Activated CD4-positive, alpha-beta T cell treated with anti-CD3 and anti-CD28 coated beads, Interleukin-2, Interleukin-4, amounts not matched to agents 100 ng/mL and 50 ng/mL, durations not matched to agents 16 hours and 8 hours (primary cell): ENCODE measurements around the gene HOXB7.

ENCODE experiments used
- DNase-seq: peaks from one replicate; pipeline ENCODE4 v3.0.0-alpha.2; 2020; ENCODE audit warnings: low spot score

The HOXB7 gene

DNA sequence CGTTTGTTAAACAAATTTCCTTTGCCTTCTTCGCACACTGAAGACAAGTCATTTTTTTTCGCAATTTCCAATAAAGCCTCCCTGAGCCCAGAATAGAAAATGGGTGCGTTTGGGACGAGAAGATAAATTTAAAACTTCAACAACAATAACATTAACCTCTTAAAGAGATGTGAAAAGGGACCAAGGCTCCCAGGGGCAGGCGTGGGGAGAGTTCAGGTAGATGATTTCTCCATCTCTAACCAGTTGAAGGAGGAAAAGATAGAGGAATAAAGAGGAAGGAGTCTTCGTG is 31.4 kb downstream of the HOXB7 start:
- DNase-seq = no peak

DNA sequence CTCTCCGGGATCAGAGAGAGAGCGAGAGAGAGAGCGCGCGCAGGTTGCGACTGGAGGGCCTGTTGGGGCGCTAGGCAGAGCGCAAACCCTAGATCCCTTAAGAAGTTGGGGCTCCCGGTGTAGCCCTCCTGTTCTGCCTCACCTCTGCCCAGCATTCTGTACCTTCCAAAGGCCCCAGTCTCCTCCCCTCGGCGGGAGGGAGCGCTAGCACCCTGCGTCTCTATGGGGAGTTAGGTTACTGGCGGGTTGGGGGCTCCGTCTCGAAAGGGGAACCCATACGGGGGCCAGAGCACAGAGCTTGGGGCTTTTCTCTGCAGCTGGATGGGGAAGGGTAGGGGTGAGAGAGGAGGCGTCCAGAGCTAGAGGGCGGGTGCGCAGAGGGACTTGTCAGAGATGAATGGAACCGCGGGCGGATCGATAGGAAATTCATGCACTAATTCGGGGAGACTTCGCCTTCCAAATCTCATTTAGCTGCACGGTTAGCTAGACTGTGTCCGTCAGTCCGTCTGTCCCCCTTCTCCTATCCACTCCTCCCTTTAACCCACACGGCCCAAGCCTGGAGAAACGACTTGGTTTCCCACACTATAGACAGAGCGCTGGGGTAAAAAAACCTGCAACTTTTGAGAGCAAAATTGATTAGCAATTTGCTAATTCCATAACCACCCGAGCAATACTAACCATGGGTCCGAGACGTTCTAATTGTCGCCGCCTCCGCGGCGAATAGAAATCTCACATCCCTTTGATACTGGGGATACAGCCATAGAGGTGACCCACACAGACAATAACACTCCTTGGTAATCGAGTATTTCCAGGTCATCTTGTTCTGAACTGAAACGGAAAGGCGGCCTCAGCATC is 32.0 kb downstream of the HOXB7 start:
- DNase-seq = no peak

DNA sequence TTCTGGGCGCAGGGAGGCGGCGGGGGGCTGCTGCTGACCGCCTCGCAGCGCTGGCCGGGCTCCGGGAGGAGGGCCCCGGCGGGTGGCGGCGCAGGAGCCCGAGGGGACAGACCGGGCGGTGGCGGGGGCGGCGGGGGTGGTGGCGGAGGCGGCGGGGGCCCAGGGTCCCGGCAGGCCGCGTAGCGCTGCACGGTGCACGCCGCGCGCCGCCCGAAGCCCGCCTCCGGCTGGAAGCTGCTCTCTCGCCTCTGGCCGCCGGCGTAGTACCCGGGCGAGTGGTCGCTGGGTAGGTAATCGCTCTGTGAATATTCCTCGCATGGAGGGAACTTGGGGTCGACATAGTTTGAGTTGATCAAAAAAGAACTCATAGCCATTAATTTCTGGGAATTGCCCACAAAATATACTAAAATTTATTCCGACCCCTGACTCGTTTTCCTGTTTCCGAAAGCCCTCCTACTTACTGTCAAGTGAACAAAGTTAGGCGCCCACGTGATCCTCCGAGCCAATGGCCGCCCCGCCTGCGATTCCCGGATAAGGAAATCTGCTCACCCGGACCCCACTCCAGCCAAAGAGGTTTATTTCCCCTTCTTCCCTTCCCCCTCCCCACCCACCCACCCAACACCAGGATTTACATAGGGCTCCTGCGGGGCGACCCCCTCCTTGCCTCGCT is 32.7 kb downstream of the HOXB7 start, which contains the start of gene HOXB4:
Gene HOXB4, minus strand, starts transcription at position 405 of the 670 bp plus-strand sequence. Its CDS starts 31 bp downstream, at position 374.
- peak; percentile 74 for DNase-seq

DNA sequence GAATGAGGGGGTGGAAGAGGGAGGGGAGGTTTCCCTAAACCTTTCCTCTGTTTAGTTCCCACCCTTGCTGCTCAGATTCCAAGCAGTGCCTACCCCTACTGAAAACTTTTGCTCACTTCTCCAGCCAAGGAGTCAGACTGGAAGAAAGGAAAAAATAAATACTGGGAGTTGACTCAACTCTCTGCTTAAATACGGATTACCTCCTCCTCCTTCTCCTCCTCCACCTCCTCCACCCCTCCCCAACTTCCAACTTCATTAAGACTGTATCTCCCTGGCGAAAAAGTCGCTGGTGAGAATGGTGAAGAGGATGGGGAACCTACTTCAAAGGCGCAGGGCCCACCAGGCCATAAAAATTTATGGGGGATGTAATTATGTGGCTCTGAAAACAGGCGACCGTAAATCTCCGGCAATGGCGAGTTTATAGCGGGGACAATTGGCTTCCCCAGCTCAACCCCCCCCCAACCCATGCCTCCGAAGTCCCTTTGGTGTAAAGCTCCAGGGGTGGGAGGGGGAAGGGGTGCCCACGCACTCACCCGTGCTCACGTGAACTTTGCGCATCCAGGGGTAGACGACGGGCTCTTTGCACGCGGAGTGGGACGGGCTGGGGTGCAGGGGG is 33.4 kb downstream of the HOXB7 start:
- DNase-seq = no peak

DNA sequence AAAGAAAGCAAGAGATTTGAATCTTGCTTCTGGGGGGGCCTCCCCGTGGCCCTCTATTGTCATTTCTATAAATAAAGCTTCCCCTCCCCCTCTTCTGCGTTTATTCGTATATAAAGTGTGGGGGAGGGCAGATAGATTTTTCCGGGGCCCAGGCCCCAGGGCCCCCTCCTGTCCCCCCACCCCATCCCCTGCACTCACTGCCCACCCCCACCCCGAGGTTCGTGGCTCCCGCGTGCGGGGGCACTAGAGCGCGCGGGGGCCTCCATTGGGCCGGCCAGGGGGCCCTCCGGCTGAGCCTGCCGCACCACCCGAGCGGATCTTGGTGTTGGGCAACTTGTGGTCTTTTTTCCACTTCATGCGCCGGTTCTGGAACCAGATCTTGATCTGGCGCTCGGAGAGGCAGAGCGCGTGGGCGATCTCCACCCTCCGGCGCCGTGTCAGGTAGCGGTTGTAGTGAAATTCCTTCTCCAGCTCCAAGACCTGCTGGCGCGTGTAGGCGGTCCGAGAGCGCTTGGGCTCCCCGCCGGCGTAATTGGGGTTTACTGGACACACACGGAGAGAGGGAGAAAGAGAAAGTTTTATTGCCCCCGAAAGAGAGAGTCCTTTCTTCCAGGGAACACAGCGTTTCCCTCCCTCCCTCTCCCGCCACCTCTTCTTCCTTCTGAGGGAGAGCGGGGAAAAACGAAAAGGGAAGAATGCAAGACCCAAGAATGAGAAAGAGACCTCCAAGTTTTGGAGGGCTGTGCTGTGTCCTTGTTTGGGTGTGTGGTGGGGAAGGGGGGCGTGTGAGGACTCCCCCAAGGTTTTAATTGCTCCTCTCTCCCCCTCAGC is 34.1 kb downstream of the HOXB7 start:
- DNase-seq = no peak

DNA sequence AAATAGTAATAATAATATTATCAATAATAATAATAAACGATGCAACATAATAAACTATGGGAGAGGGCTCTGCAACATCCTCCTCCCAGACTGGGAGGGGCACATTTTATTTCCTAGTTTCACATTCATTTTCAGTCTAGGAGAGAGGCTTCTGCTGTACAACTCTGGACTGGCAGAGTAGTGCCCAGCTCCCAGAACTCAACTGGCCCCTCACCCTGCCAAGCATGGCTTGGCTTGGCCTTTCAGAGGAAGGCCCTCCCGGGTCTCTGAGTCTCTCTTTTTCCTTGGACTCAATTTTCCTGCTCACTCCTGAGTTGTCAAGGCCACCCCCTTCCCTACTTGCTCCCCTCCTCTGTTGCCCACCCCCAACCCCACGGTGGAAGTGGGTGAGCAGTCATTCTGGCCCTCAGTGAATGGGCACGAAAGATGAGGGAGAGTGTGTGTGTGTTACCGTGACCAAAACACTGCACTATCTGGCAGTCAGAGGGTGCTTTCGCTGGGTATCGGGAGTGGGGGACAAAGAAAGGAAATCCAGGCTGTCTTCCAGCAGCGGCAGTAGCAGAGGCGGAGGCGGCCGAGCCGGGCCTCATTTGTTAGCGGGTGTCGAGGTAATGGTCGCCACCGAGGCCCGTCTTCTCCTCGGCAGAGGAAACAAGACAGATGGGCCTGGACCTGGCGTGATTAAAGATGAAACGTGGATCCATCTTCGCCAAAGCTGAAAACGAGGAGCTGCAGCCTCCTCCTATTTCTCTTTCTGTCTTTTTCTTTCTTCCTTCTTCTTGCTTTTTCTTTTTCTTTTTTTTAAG is 34.9 kb downstream of the HOXB7 start:
- DNase-seq = no peak

DNA sequence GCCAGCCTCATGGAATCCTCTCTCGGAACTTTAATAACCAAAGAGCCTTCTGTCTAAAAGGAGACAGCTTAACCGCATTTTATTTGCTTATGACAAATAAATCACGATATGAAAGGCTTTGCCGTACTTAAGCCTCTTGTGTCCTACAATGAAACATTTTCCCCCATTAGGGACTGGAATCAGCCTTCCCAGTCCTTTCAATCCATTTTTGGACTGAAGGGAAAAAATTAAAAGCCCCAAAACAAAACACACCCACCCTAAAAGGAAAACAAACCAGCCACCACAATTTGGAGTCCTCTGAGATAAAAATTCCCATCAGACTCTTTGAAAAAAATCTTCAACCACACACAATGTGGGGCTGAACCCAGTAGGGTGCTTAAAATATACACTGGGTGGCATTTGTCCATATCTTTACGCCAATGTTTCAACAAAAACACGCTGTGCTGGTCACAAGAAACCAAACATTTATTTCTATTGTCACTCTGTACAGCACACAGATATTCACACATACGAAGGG is 35.7 kb downstream of the HOXB7 start:
- DNase-seq = no peak

DNA sequence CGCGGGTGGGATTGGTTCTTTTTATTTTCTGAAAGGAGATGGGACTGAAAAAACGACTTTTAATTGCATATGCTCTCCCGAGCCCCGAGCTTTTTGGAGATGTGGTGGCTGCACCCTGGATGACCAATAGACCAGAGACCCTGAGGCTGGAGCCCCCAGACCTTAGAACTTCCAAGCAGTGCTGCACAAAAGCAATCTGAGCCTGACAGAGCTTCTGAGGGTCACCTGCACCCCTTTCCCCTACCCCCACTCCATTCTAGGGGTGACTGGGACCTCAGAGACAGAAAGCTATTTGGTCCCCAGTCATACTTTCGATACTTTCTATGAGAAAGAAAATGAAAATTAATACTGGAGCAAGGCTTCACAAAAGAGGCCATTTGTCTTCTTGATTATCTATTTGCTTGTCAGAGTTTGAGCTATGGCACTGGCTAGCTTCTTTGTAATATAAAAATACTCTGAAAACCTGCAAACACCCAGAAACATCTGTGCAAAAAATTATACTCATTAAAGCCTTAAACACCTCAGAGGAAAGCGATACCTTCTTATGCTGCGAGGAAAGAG is 36.2 kb downstream of the HOXB7 start:
- DNase-seq = no peak

DNA sequence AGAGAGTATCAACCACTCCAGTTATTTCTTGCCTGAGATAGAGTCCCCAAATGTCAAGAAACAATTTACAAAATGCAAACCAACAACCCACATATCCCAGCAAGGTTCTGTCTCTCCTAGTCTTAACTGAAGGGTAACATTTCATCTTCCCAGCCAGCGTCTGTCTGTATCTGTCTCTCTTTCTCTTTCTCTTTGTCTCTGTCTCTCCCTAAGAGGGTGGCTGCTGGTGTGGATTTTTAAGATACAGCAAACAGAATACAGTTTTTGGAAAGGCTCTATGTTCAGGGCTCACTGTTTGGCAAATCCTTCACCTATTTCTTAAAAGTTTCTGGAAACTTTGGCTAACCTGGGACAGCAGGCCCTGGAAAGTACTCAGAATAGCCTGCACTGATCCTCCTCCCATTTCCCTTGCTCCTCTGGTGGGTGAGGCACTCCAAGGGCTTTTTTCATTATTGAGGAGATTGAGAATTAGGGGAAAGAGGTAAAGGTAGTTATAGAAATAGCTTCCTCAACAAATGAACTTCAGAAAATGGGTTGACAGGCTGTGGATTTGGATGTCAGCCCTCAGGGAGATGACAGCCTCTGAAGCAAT is 38.9 kb downstream of the HOXB7 start:
- no peak for DNase-seq

DNA sequence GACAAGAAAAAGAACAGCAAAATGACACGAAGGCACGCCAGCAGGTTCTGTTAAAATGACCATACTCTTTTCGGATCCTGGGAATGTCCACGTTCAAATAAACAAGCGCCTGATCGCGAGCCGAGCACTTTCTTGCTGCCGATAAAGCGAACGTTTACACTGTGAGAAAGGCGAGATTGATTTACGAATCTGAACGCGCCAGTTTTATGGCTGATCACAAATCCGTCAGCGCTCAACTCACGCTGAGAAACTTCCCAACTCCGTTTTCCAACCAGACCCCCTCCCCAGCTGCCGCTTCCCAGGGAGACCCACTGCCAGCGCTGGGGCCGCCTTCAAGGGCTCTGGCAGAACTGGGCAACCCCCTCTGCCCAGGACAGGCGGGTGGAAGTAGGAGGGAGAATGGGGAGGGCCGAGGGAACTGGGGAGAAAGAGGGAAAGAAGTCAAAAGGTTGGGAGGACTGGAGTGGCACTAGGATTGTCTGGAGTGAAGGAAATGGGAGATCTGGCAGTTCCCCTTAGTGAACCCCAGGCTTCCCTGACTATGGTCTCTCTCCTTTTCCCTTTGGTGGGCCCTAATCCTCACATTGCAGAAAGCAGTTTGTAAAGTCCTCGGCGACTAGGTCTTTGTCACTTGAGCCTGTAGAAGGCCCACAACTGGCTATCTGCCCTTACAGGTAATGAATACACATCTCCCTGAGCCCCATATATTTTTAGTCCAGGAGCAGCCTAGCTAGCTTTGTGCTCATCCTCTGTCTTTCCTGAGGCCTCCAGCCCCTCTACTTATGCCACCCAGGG is 39.6 kb downstream of the HOXB7 start:
- no peak for DNase-seq

DNA sequence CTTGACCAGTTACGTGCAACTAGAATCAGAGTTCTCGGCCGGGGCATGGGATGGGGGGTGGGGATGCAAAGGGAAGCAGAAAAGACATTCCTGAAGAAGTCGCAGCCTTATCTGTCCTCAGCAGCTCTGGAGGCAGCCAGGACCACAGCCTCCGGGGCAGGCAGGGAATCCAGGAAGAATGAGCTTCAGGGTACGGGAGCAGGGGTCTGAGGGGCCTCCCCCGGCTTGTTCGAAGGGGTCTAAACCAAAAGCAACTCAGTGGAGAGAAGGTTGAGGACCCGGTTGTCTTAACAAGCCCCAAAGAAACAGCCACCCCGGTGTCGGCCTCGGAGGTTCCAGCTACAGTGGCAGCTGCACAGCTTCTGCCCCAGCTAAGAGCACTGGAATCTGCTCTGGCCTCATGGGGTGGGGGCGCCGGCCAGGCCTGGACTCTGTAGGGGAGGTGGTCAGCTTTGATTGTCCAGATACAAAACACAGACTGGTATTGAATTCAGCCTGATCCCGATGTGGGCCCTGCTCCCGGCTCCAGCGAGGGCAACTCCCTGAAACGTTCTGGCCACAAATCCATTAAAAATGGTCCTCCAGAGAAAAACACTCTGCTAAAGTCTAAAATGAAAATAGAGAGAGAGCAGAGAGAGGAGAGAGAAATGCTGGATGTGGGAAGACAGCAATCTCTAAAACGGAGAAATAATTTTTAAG is 40.3 kb downstream of the HOXB7 start:
- no peak for DNase-seq

DNA sequence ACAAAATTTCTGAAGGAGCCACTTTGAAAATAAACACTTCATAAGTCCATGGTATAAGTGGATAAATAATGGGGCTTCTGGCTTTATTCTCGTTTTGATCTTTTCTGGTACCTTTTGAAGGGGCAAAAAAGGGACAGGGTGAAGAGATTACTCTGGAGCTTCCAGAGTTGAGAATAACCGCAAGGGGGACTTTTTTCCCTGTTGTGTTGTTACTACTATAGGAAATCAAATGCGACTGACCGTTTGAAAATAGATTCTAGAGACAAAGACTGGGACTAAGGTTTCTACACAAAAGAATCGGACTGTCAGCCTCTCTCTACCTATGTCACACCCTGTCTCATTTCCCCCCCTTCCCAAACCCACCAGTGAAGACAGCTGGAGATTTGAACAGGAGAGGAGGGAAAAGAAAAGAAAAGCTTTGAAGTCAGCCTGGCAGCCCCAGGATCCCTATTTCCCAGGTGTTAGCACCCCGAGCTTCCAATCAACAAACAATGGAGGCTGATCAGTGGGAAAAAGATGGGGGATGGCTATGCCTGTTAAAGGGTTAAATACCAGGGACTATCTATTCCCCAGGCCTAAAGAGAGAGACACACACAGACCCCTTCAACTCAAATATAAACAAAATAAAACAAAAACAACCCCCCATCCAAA is 41.0 kb downstream of the HOXB7 start:
- DNase-seq = no peak

DNA sequence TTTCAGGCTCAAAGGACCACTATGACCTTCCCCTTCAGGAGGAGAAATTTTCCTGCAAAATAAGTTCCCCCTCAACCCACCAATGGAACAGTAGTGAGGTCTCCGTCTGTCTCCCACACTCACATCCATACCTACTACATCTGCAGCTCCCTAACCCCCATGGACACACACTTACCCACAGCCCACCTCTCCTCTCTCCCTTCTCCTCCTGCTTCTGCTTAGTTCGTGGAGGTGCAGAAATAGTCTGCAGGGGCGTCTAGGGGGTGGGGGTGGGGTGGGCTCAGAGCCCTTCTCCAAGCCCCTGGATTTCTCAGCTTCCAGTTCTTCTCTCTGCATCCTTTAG is 41.6 kb downstream of the HOXB7 start:
- DNase-seq = no peak

DNA sequence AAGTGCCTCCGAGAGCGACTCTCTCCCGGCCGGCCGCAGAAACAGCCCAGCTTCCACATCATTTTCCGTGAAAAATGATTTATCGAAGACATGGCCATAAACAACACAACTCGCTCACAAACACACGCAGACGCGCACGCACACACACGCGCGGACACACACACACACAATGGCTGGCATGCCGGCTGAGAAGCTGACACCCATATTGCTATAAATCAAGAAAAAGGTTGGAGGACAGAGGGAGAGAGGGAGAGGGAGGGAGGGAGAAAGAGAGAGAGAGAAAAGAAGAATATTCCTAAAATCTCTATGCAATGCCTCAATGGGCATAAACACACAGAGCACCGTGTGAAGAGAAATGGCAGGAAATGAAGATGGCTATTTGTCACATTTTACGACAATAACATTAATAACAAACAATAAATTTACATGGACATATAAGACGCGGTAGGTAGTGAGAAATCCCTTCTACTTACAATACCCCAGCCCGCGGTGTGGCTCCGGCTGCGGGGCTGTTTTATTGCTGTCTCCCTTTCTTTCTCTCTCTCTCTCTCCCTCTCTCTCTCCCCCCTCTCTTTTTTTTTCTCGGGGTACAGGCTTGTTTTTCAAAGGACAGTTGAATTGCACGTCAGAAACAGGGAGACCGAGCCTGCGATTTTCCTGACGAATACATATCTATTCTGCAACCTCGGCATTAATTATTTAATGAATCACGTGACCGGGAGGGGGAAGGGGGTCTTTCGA is 42.1 kb downstream of the HOXB7 start:
- no peak for DNase-seq

DNA sequence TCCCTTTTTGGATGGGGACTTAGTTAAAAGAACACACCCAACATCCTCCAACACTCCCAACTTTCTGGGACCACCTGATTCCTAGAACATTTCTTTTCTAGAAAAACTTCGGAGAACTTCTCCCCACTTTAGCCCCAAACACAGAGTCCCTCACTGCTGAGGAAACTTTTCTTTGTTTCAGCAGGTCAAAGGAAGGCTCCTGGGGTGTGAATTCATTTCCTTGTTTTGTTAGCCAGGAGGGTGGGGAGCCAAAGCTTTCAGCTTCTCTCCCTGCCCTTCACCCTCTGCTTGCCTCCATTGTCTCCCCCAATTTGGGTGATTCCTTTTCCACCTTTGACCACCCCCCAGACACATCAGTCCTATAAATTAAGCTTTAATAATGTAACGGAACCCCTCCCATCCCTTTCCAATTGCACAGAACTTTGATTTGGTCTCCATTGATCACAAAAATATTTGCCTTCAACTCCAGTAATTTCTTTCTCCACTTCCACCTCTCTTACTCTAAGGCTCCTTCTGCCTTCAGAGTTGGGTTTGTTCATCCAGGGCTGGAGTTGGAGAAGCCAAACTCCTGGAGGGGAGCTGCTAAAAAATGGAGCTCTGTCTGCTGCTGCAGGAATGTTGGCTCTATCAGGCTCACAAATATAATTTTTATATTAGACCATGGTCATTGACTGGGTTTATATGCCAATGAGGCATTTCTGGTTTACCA is 43.0 kb downstream of the HOXB7 start:
- no peak for DNase-seq

DNA sequence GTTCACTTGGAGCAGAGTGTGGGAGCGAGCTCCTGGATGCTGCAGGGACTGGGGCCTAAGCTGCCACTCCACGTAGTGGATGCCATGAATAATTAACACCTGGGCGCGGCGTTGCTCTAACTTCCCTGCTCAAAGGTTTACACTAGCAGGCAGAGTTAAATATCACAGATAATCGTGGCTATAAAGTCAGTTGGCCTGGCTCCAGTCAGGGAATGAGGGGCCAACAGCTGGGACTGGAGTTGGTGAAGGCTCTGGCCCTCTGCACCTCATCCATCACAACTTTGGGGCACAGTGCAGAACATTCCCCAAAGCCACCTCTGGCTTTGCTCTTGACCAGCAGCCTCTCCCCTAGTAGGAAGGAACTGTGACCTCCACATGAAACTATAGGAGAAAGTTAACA is 43.6 kb downstream of the HOXB7 start:
- DNase-seq = no peak

DNA sequence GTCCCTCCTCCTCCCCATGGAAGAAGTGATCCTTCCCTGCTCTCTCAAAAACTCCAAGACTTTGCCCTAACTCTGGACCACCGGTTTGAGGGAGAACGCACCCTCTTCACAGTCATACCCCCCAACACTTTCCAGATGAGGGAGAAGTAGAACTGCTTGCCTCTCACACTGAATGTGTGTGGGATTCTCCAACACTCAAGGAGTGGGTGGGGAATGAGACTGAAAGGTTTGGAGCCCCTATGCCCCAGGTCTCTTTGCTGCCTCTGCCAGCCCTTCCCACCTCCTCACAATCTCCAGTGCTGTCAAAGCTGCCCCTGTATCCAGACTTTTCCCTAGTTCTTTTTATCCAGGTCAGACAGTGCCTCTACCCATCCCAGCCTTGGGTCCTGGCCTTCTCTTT is 44.1 kb downstream of the HOXB7 start:
- DNase-seq = no peak
